Fibroblast of the conjunctiva (primary cell): Measurements from ENCODE around the gene SBK3.
"Not testable (repeated sequence)": the region's sequence is repeated elsewhere in the genome, so short reads cannot be mapped to it uniquely, and the experiment has no call there.

ENCODE experiments used
- DNase-seq: peaks from one replicate; pipeline ENCODE4 v3.0.0-alpha.2; 2010; ENCODE audit warnings: low read depth

Gene SBK3

GRCh38 chr19:55516878-55517620 is 28.3 kb downstream of the SBK3 start:
- DNase-seq, result peak; percentile 89

- no peak for DNase-seq
These were observed 37.2 kb downstream of the SBK3 start for GRCh38 chr19:55508120-55508519.

GRCh38 chr19:55504981-55505380 is 40.4 kb downstream of the SBK3 start:
- no peak for DNase-seq

- DNase-seq, result no peak
These were observed 41.1 kb downstream of the SBK3 start for GRCh38 chr19:55504252-55504603.

GRCh38 chr19:55503502-55504251 is 41.7 kb downstream of the SBK3 start:
- peak; percentile 76 for DNase-seq

- no peak for DNase-seq
These were observed 42.2 kb downstream of the SBK3 start for GRCh38 chr19:55503157-55503501.

GRCh38 chr19:55502197-55502952 is 43.0 kb downstream of the SBK3 start:
- DNase-seq, result no peak

- no peak for DNase-seq
These were observed 44.9 kb downstream of the SBK3 start for GRCh38 chr19:55500368-55500952.

- no peak for DNase-seq
These were observed 47.0 kb downstream of the SBK3 start for GRCh38 chr19:55498246-55498840.

- no peak for DNase-seq
These were observed 47.6 kb downstream of the SBK3 start for GRCh38 chr19:55497763-55498162.

- not testable (repeated sequence) for DNase-seq
These were observed 48.5 kb downstream of the SBK3 start for GRCh38 chr19:55496820-55497219.

GRCh38 chr19:55495646-55496349 is 49.5 kb downstream of the SBK3 start:
- DNase-seq, result no peak

- DNase-seq, result no peak
These were observed 51.1 kb downstream of the SBK3 start for GRCh38 chr19:55494172-55494761.

GRCh38 chr19:55493645-55494171 is 51.6 kb downstream of the SBK3 start:
- no peak for DNase-seq

GRCh38 chr19:55493052-55493644 is 52.2 kb downstream of the SBK3 start:
- DNase-seq, result no peak

- DNase-seq, result no peak
These were observed 52.9 kb downstream of the SBK3 start for GRCh38 chr19:55492362-55492944.

GRCh38 chr19:55491546-55492360 is 53.6 kb downstream of the SBK3 start:
- no peak for DNase-seq
